ENCODE measurements around the gene POLR3B. TPM values are rescaled to one million over a fixed set of nuclear protein-coding genes. Genes with fewer than 3 reads are reported as not detected.

POLR3B gene
- total and polyA plus RNA-seq, 2 of the 8 experiments (the other 6 are each of a cell fraction or from before 2014, with no cell fraction given): 5.0 to 13.2 TPM

GRCh38 chr12:106445053-106445452 is 87.5 kb downstream of the POLR3B start:
- WGBS, 2 experiments (ENCODE audit: extremely low coverage in 1 of 2, insufficient coverage in 1 of 2, insufficient read length in 1 of 2, insufficient replicate concordance in 2 of 2, low coverage in 1 of 2, low lambda C conversion rate in 2 of 2, missing lambda C conversion rate in 1 of 2): 63% methylated on average over 1 of the region's 1 CpG; no CpG with 5 or more reads in 1 of the 2 experiments
- Histone ChIP-seq H2BK20ac (ENCODE audit: low read length) (no peak overlapping the region), H3K9ac (replicated peaks in 1 of 4; ENCODE audit: extremely low read depth in 1 of 4, low read depth in 3 of 4, low read length in 3 of 4) (no peak overlapping the region)
- TF ChIP-seq ATF3 (IDR thresholded peaks at IDR 0.05; ENCODE audit: insufficient read depth, low read depth, low read length) (no peak), CREB1 (IDR thresholded peaks at IDR 0.05) (no peak), SIN3A (conservative IDR thresholded peaks at IDR 0.05 in 1 of 2, IDR thresholded peaks at IDR 0.05 in 1 of 2; ENCODE audit: low read depth in 1 of 2, low read length in 2 of 2) (no peak), SP4 (IDR thresholded peaks at IDR 0.05; ENCODE audit: low read length) (no peak), RBBP5 (IDR thresholded peaks at IDR 0.05; ENCODE audit: borderline replicate concordance, low read depth, low read length) (no peak), ATF2 (IDR thresholded peaks at IDR 0.05; ENCODE audit: low read length) (no peak), SP1 (IDR thresholded peaks at IDR 0.05; ENCODE audit: low read depth, low read length) (no peak), SIRT6 (IDR thresholded peaks at IDR 0.05; ENCODE audit: low read length) (no peak), CTBP2 (IDR thresholded peaks at IDR 0.05; ENCODE audit: borderline replicate concordance, insufficient read depth, insufficient read length, low read length) (no peak), BACH1 (IDR thresholded peaks at IDR 0.05; ENCODE audit: low read length) (no peak), ZNF274 (IDR thresholded peaks at IDR 0.05; ENCODE audit: borderline replicate concordance, extremely low read depth, low read length) (no peak), MAFK (IDR thresholded peaks at IDR 0.05; ENCODE audit: low read depth, low read length) (no peak), KDM4A (IDR thresholded peaks at IDR 0.05; ENCODE audit: low read depth, low read length, severe bottlenecking) (no peak)

More at GRCh38 chr12:106445053-106445452, 87.5 kb downstream of the POLR3B start:
- Histone ChIP-seq H3K18ac (ENCODE audit: extremely low read depth, low read length) (no peak overlapping the region), H3K56ac (replicated peaks; ENCODE audit: insufficient read length, low read depth, low read length) (no peak overlapping the region), H3K14ac (ENCODE audit: insufficient read length) (no peak overlapping the region), H3K23me2 (ENCODE audit: low read depth, low read length) (0 out of 2 replicates have a peak, but pooled peaks cover 1% of the 10 kb centered on the region), H4K8ac (ENCODE audit: extremely low read depth, insufficient read depth, low read length) (no peak overlapping the region), H3K27ac (ENCODE audit: low read depth, low read length) (no peak overlapping the region), H2BK12ac (ENCODE audit: low read depth, low read length) (no peak overlapping the region), H3K4me2 (ENCODE audit: insufficient read depth in 1 of 2, low read depth in 2 of 2, low read length in 2 of 2) (no peak overlapping the region), H3K23ac (ENCODE audit: insufficient read length) (no peak overlapping the region), H2BK15ac (ENCODE audit: low read length) (no peak overlapping the region), H3K79me2 (ENCODE audit: control insufficient read depth in 1 of 2, insufficient read depth in 2 of 2, low read length in 2 of 2) (no peaks in the 10 kb centered on the region), H3K36me3 (ENCODE audit: control insufficient read depth in 2 of 4, insufficient read depth in 4 of 4, low read length in 3 of 4) (no peaks in the 10 kb centered on the region; a peak in 1 of 8 replicates), H3K9me3 (ENCODE audit: insufficient read depth in 2 of 2, low read depth in 1 of 2, low read length in 1 of 2) (no peaks in the 10 kb centered on the region), H3K4me1 (replicated peaks in 1 of 4; ENCODE audit: control insufficient read depth in 3 of 4, insufficient read depth in 4 of 4, low read length in 3 of 4) (no peaks in the 10 kb centered on the region), H2AK5ac (ENCODE audit: low read depth, low read length) (no peak overlapping the region), H2AFZ (ENCODE audit: low read length) (no peak overlapping the region), H3K27me3 (replicated peaks in 1 of 4; ENCODE audit: control insufficient read depth in 3 of 4, extremely low read depth in 1 of 4, insufficient read depth in 3 of 4, low read length in 3 of 4) (no peaks in the 10 kb centered on the region), H4K5ac (ENCODE audit: insufficient read length, low read depth, low read length) (no peak overlapping the region), H2BK120ac (replicated peaks; ENCODE audit: low read depth, low read length) (no peak overlapping the region), H3K4ac (replicated peaks; ENCODE audit: insufficient read length, low read depth, low read length) (no peak overlapping the region), H2BK5ac (ENCODE audit: low read depth, low read length) (no peak overlapping the region), H4K91ac (replicated peaks; ENCODE audit: insufficient read length, low read length) (no peak overlapping the region), H3K4me3 (ENCODE audit: extremely low read depth in 1 of 4, insufficient read depth in 2 of 4, low read depth in 3 of 4, low read length in 4 of 4) (no peak overlapping the region), H4K20me1 (replicated peaks in 1 of 2; ENCODE audit: control insufficient read depth in 1 of 2, insufficient read depth in 2 of 2, low read length in 2 of 2) (no peaks in the 10 kb centered on the region), H3K79me1 (ENCODE audit: low read depth, low read length) (no peaks in the 10 kb centered on the region)
- FAIRE-seq (no peak), DNase-seq (ENCODE audit: low read depth in 1 of 2, low spot score in 2 of 2) (no peak)
- POLR2A ChIA-PET (ENCODE audit: partially characterized antibody): no interaction called here
- CTCF ChIA-PET (ENCODE audit: partially characterized antibody): interaction anchor here (0.6 to 0.9 kb wide), 3 partner anchors 26 to 474 kb away, joined by 3 read pairs; no protein-coding TSS in a partner anchor

Data from H1 (cell line).